ENCODE results near the gene NFATC2. TPM values are rescaled to one million over a fixed set of nuclear protein-coding genes. Genes with fewer than 3 reads are reported as not detected.

Gene NFATC2
- total and polyA plus RNA-seq, 2 of the 8 experiments (the other 6 are each of a cell fraction or from before 2014, with no cell fraction given), result 0.27 to 0.91 TPM

DNA sequence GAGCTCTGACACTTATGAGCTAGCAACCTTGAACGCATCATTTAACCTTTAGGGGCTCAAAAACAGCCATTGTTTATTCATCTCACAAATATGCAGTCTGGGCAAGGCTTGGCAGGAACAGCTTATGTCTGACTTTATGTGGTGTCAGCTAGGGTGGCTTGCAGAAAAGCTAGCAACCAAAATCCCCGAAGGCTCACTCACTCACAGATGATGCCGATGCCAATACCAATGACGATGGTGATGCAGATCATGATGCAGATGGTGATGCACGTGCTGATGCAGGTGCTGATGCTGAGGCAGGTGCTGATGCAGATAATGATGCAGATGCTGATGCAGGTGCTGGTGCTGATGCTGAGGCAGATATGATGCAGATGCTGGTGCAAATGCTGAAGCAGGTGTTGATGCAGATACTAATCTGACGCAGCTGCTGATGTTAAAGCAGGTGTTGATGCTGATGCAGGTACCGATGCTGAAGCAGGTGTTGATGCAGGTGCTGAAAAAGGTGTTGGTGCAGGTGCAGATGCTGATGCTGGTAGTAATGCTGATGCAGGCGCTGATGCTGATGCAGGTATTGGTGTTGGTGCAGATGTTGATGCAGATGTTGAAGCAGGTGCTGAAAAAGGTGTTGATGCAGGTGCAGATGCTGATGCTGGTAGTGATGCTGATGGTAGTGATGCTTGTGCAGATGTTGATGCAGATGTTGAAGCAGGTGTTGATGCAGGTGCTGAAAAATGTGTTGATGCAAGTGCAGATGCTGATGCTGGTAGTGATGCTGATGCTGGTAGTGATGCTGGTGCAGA, 195.6 kb downstream of the NFATC2 start:
- H4K5ac ChIP-seq (ENCODE audit: insufficient read length, low read depth, low read length), result no peak overlapping the region
- H3K56ac ChIP-seq (replicated peaks; ENCODE audit: insufficient read length, low read depth, low read length), result no peak overlapping the region
- no peaks in the 10 kb centered on the region for H3K79me2 ChIP-seq (ENCODE audit: control insufficient read depth in 1 of 2, insufficient read depth in 2 of 2, low read length in 2 of 2)
- no peak overlapping the region for H3K14ac ChIP-seq (ENCODE audit: insufficient read length)
- DNase-seq (ENCODE audit: low read depth in 1 of 2, low spot score in 2 of 2) (no peak), FAIRE-seq (no peak)
- no peak overlapping the region for H4K91ac ChIP-seq (replicated peaks; ENCODE audit: insufficient read length, low read length)
- no peaks in the 10 kb centered on the region; a peak in 1 of 8 replicates for H3K36me3 ChIP-seq (ENCODE audit: control insufficient read depth in 2 of 4, insufficient read depth in 4 of 4, low read length in 3 of 4)
- H2BK120ac ChIP-seq (replicated peaks; ENCODE audit: low read depth, low read length), result no peak overlapping the region
- no peaks in the 10 kb centered on the region for H3K79me1 ChIP-seq (ENCODE audit: low read depth, low read length)
- 79% methylated on average over 8 of the region's 8 CpGs; no CpG with 5 or more reads in 1 of the 2 experiments for WGBS, 2 experiments (ENCODE audit: extremely low coverage in 1 of 2, insufficient coverage in 1 of 2, insufficient read length in 1 of 2, insufficient replicate concordance in 2 of 2, low coverage in 1 of 2, low lambda C conversion rate in 2 of 2, missing lambda C conversion rate in 1 of 2)
- H2BK20ac ChIP-seq (ENCODE audit: low read length), result no peak overlapping the region
- H3K4me1 ChIP-seq (replicated peaks in 1 of 4; ENCODE audit: control insufficient read depth in 3 of 4, insufficient read depth in 4 of 4, low read length in 3 of 4), result no peaks in the 10 kb centered on the region
- H2BK12ac ChIP-seq (ENCODE audit: low read depth, low read length), result peak overlapping the region; percentile 4; the same call in 1 of the 2 replicates
- 0 out of 2 replicates have a peak overlapping the region, but pooled peaks have one; percentile 53 for H2AK5ac ChIP-seq (ENCODE audit: low read depth, low read length)
- peaks cover 2% of the 10 kb centered on the region; the same call in 1 of the 2 replicates for H3K23me2 ChIP-seq (ENCODE audit: low read depth, low read length)
- no peaks in the 10 kb centered on the region for H4K20me1 ChIP-seq (replicated peaks in 1 of 2; ENCODE audit: control insufficient read depth in 1 of 2, insufficient read depth in 2 of 2, low read length in 2 of 2)
- POLR2A ChIA-PET (ENCODE audit: partially characterized antibody), result no interaction called here
- H3K27ac ChIP-seq (ENCODE audit: low read depth, low read length), result no peak overlapping the region
- no peak overlapping the region for H3K4me3 ChIP-seq (ENCODE audit: extremely low read depth in 1 of 4, insufficient read depth in 2 of 4, low read depth in 3 of 4, low read length in 4 of 4)
- H3K27me3 ChIP-seq (replicated peaks in 1 of 4; ENCODE audit: control insufficient read depth in 3 of 4, extremely low read depth in 1 of 4, insufficient read depth in 3 of 4, low read length in 3 of 4), result peaks cover 0 to 3% (median 0%) of the 10 kb centered on the region in 4 experiments; a peak in 2 of 7 replicates
- TF ChIP-seq SUZ12 (IDR thresholded peaks at IDR 0.05; ENCODE audit: low read length) (no peak), RAD21 (IDR thresholded peaks at IDR 0.05 in 1 of 2, conservative IDR thresholded peaks at IDR 0.05 in 1 of 2; ENCODE audit: low read depth in 2 of 2, low read length in 2 of 2) (no peak), TEAD4 (IDR thresholded peaks at IDR 0.05; ENCODE audit: low read depth, low read length) (no peak)
- H3K4me2 ChIP-seq (ENCODE audit: insufficient read depth in 1 of 2, low read depth in 2 of 2, low read length in 2 of 2), result no peak overlapping the region
- no peak overlapping the region; a peak in 1 of 7 replicates for H3K9ac ChIP-seq (replicated peaks in 1 of 4; ENCODE audit: extremely low read depth in 1 of 4, low read depth in 3 of 4, low read length in 3 of 4)
- no peak overlapping the region for H3K18ac ChIP-seq (ENCODE audit: extremely low read depth, low read length)
- H3K9me3 ChIP-seq (ENCODE audit: insufficient read depth in 2 of 2, low read depth in 1 of 2, low read length in 1 of 2), result no peaks in the 10 kb centered on the region
- H3K23ac ChIP-seq (ENCODE audit: insufficient read length), result no peak overlapping the region
- H2AFZ ChIP-seq (ENCODE audit: low read length), result no peak overlapping the region
- H3K4ac ChIP-seq (replicated peaks; ENCODE audit: insufficient read length, low read depth, low read length), result no peak overlapping the region
- CTCF ChIA-PET (ENCODE audit: partially characterized antibody), result interaction anchor here (1.0 to 2.4 kb wide), 3 partner anchors 26 to 365 kb away, joined by 3 to 8 read pairs (median 3); no protein-coding TSS in a partner anchor
- H2BK5ac ChIP-seq (ENCODE audit: low read depth, low read length), result no peak overlapping the region
- H4K8ac ChIP-seq (ENCODE audit: extremely low read depth, insufficient read depth, low read length), result no peak overlapping the region
- H2BK15ac ChIP-seq (ENCODE audit: low read length), result no peak overlapping the region
